Tibial nerve (tissue), 4 donors: ENCODE results near the gene PPEF2. TPM values are rescaled to one million over a fixed set of nuclear protein-coding genes. Genes with fewer than 3 reads are reported as not detected.

Experiments used
- DNase-seq, 2 donors: peaks; one replicate each; pipeline ENCODE4 v3.0.0-alpha.2; 2019; ENCODE audit warnings: low spot score in 2 of 2
- H3K27ac ChIP-seq, 4 donors: fragments of 200-600 bp; sonication (generic) in 3 of 4; one replicate each; pipeline ENCODE4 v1.5.1; 2017 to 2019; ENCODE audit warnings: mild to moderate bottlenecking in 1 of 4
- H3K27me3 ChIP-seq, 2 donors: fragments of 200-600 bp; sonication (generic) in 1 of 2; one replicate each; pipeline versions ENCODE4 v1.5.1 to v1.6.0; 2017 to 2019
- H3K36me3 ChIP-seq, 3 donors: fragments of 200-600 bp; sonication (generic); one replicate each; pipeline ENCODE4 v1.5.1; 2018 to 2019
- H3K4me1 ChIP-seq, 4 donors: fragments of 200-600 bp; sonication (generic) in 3 of 4; one replicate each; pipeline ENCODE4 v1.5.1; 2017 to 2019
- H3K4me3 ChIP-seq, 4 donors: fragments of 200-600 bp; sonication (generic) in 3 of 4; one replicate each; pipeline ENCODE4 v1.5.1; 2017 to 2019; ENCODE audit warnings: mild to moderate bottlenecking in 1 of 4, moderate library complexity in 1 of 4
- H3K9me3 ChIP-seq, 4 donors: fragments of 200-600 bp; sonication (generic) in 3 of 4; one replicate each; pipeline ENCODE4 v1.5.1; 2017 to 2019
- CTCF ChIP-seq, 5 experiments: fragments of 200-600 bp in 3 of 5; fragments of 450-650 bp in 2 of 5; sonication (generic) in 3 of 5; IDR thresholded peaks; one replicate each; pipeline ENCODE4 v1.5.1; 2016 to 2019; ENCODE audit warnings: antibody characterized with exemption in 5 of 5, mild to moderate bottlenecking in 3 of 5, moderate library complexity in 2 of 5
- EP300 ChIP-seq, 2 donors: sonication (generic); formaldehyde crosslinking; IDR thresholded peaks; one replicate each; pipeline ENCODE4 v1.6.1; 2017; ENCODE audit warnings: antibody characterized with exemption in 2 of 2, mild to moderate bottlenecking in 1 of 2
- POLR2A ChIP-seq, 2 donors: fragments of 450-650 bp; IDR thresholded peaks; one replicate each; pipeline ENCODE4 v1.6.1; 2017; ENCODE audit warnings: antibody characterized with exemption in 2 of 2, mild to moderate bottlenecking in 2 of 2, moderate library complexity in 2 of 2
- WGBS, 2 donors: methylation state at CpG; one replicate each; pipeline ENCODE4 v1.1.5; 2018; 5-methylcytosine and 5-hydroxymethylcytosine counted together
- small RNA-seq: library from RNA; depleted of rRNA; stranded (forward); fragments of <200 nt; gene quantifications from one replicate; pipeline ENCODE3, GENCODE V24; 2016
- total RNA-seq, 4 donors: library from RNA; depleted of rRNA; stranded (reverse); fragments of >200 nt; gene quantifications; one replicate each; pipeline ENCODE4 v1.1.0, GENCODE V29; 2016

PPEF2 gene
- total RNA-seq, 4 donors from 2014 or later = under 0.01 to 1.1 (median 0.30) TPM; not detected in 1

DNA sequence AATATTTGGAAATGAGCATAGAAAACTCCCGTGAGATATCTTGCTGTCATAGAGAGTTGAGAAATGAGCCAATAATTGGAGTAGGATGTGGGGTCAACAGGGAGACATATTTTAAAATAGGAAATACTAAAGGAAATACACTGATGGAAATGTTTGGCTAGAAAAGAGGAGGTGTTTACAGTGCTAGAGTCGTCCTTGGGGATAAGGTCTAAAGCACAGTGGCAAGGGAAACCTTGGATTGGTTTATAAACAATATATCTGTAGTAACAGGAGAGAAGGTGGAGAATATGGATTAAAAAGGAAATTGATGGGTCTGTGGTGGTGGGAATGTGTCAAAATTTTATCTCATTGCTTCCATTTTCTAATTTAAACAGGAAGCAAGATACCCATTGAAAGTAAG lies 82.1 kb downstream of the PPEF2 start:
- WGBS, 2 donors = 44 to 48% methylated on average over 2 of the region's 2 CpGs

GRCh38 chr4:75819121-75819520 lies 83.1 kb downstream of the PPEF2 start:
- no peak overlapping the region for H3K4me3 ChIP-seq
- TF ChIP-seq POLR2A (IDR thresholded peaks at IDR 0.05) (no peak), CTCF (IDR thresholded peaks at IDR 0.05) (no peak), EP300 (IDR thresholded peaks at IDR 0.05) (no peak)
- no peaks in the 10 kb centered on the region for H3K9me3 ChIP-seq
- no peak for DNase-seq
- H3K27ac ChIP-seq = no peak overlapping the region
- peaks cover 0 to 28% (median 0%) of the 10 kb centered on the region in 3 donors for H3K36me3 ChIP-seq
- 69 to 72% methylated on average over 4 of the region's 4 CpGs for WGBS, 2 donors
- H3K27me3 ChIP-seq = no peaks in the 10 kb centered on the region
- H3K4me1 ChIP-seq = no peaks in the 10 kb centered on the region

More for the DNA sequence above, 82.1 kb downstream of the PPEF2 start:
- TF ChIP-seq POLR2A (IDR thresholded peaks at IDR 0.05) = no peak
- no peak for TF ChIP-seq EP300 (IDR thresholded peaks at IDR 0.05)
- no peak for TF ChIP-seq CTCF (IDR thresholded peaks at IDR 0.05)
- Histone ChIP-seq H3K27ac (no peak overlapping the region), H3K36me3 (peaks cover 0 to 17% (median 0%) of the 10 kb centered on the region in 3 donors), H3K4me3 (no peak overlapping the region), H3K4me1 (no peaks in the 10 kb centered on the region), H3K9me3 (no peaks in the 10 kb centered on the region), H3K27me3 (no peaks in the 10 kb centered on the region)
- DNase-seq = no peak

- TF ChIP-seq EP300 (IDR thresholded peaks at IDR 0.05) (no peak), CTCF (IDR thresholded peaks at IDR 0.05) (no peak), POLR2A (IDR thresholded peaks at IDR 0.05) (no peak)
- WGBS, 2 donors = 86 to 87% methylated on average over 2 of the region's 2 CpGs
These were observed 84.4 kb downstream of the PPEF2 start for GRCh38 chr4:75817901-75818300.

More at GRCh38 chr4:75817901-75818300, 84.4 kb downstream of the PPEF2 start:
- DNase-seq = no peak
- H3K27me3 ChIP-seq = no peaks in the 10 kb centered on the region
- H3K9me3 ChIP-seq = no peaks in the 10 kb centered on the region
- no peak overlapping the region for H3K27ac ChIP-seq
- H3K36me3 ChIP-seq = peaks cover 0 to 39% (median 0%) of the 10 kb centered on the region in 3 donors
- H3K4me1 ChIP-seq = no peaks in the 10 kb centered on the region
- no peak overlapping the region for H3K4me3 ChIP-seq

Small RNAs within 50 kb of the gene (small RNA-seq; reads per million reads assigned to genes)
- not detected for gene RNU2-16P

Other genes starting within 250 kb of the PPEF2 start
- 10 to 100 TPM; 48.7 to 70.1 (median 56.6) TPM for gene G3BP2, start 229.0 kb downstream of the PPEF2 start, total RNA-seq
- 10 to 100 TPM; 50.9 to 58.6 (median 55.8) TPM for gene USO1, start 177.9 kb downstream of the PPEF2 start, total RNA-seq
- gene NAAA, start 38.6 kb upstream of the PPEF2 start, total RNA-seq = 100 to 1,000 TPM in 3 of 4 donors, 10 to 100 TPM in 1; 70.5 to 191 (median 170) TPM
- gene SDAD1, start 88.5 kb upstream of the PPEF2 start, total RNA-seq = 10 to 100 TPM; 28.0 to 49.4 (median 30.9) TPM
- gene CXCL9, start 105.1 kb upstream of the PPEF2 start, total RNA-seq = 1 to 10 TPM in 1 of 4 donors, under 1 TPM in 2, not detected in 1; 0.20 to 2.7 (median 0.84) TPM
- gene CXCL10, start 121.0 kb upstream of the PPEF2 start, total RNA-seq = 1 to 10 TPM in 2 of 4 donors, not detected in 2; 1.2 to 2.8 TPM
- gene CXCL11, start 133.6 kb upstream of the PPEF2 start, total RNA-seq = not detected
- gene ART3, start 172.3 kb upstream of the PPEF2 start, total RNA-seq = 10 to 100 TPM in 3 of 4 donors, 1 to 10 TPM in 1; 2.9 to 44.4 (median 20.6) TPM
- gene NUP54, start 245.9 kb upstream of the PPEF2 start, total RNA-seq = 10 to 100 TPM; 27.5 to 39.6 (median 31.8) TPM